ENCODE measurements around the gene C17orf67. TPM values are rescaled to one million over a fixed set of nuclear protein-coding genes. Genes with fewer than 3 reads are reported as not detected.
A peak's percentile ranks its signal among the peaks of the same experiment; 100 is the strongest.

The C17orf67 gene
- total and polyA plus RNA-seq, 5 donors, result 0.43 to 1.3 (median 0.95) TPM

- peak; percentile 7 to 77 for ATAC-seq
- Histone ChIP-seq H3K9me3 (ENCODE audit: control insufficient read depth, low read length) (no peaks in the 10 kb centered on the region), H3K4me3 (ENCODE audit: low read length) (peak overlapping the region; percentile 81), H3K4me1 (ENCODE audit: control insufficient read depth, insufficient read depth, low read length) (no peaks in the 10 kb centered on the region), H3K27ac (ENCODE audit: low read length) (peak overlapping the region; percentile 28), H3K27me3 (ENCODE audit: control insufficient read depth, insufficient read depth) (no peaks in the 10 kb centered on the region)
- peak; percentile 63 to 85 (median 82) for DNase-seq
- intact Hi-C loops (cut with DNase I), result loop anchor here in 1 of 4 donors (5.0 kb wide), 1 partner anchor 79 kb away; the partner anchor contains the start of gene TRIM25
- under 1% methylated on average over 95 of the region's 95 CpGs for WGBS
Observed at GRCh38 chr17:56833057-56833808, 487 bp downstream of the C17orf67 start.

GRCh38 chr17:56832446-56832845 is 1.3 kb downstream of the C17orf67 start:
- H3K4me3 ChIP-seq (ENCODE audit: low read length), result no peak overlapping the region
- H3K27me3 ChIP-seq (ENCODE audit: control insufficient read depth, insufficient read depth), result no peaks in the 10 kb centered on the region
- H3K4me1 ChIP-seq (ENCODE audit: control insufficient read depth, insufficient read depth, low read length), result no peaks in the 10 kb centered on the region
- DNase-seq (no peak), ATAC-seq (no peak)
- no peak overlapping the region for H3K27ac ChIP-seq (ENCODE audit: low read length)
- intact Hi-C loops (cut with DNase I), result loop anchor here in 1 of 4 donors (5.0 kb wide), 1 partner anchor 80 kb away; the partner anchor contains the start of gene TRIM25
- WGBS, result 59% methylated on average over 4 of the region's 4 CpGs
- no peaks in the 10 kb centered on the region for H3K9me3 ChIP-seq (ENCODE audit: control insufficient read depth, low read length)

GRCh38 chr17:56831369-56832095 is 2.2 kb downstream of the C17orf67 start:
- ATAC-seq, result no peak
- no peak overlapping the region for H3K27ac ChIP-seq (ENCODE audit: low read length)
- no peaks in the 10 kb centered on the region for H3K9me3 ChIP-seq (ENCODE audit: control insufficient read depth, low read length)
- H3K4me3 ChIP-seq (ENCODE audit: low read length), result no peak overlapping the region
- intact Hi-C loops (cut with DNase I), result loop anchor here in 1 of 4 donors (5.0 kb wide), 1 partner anchor 81 kb away; the partner anchor contains the start of gene TRIM25
- no peak for DNase-seq
- WGBS, result 95% methylated on average over 16 of the region's 16 CpGs
- no peaks in the 10 kb centered on the region for H3K27me3 ChIP-seq (ENCODE audit: control insufficient read depth, insufficient read depth)
- H3K4me1 ChIP-seq (ENCODE audit: control insufficient read depth, insufficient read depth, low read length), result no peaks in the 10 kb centered on the region

DNA sequence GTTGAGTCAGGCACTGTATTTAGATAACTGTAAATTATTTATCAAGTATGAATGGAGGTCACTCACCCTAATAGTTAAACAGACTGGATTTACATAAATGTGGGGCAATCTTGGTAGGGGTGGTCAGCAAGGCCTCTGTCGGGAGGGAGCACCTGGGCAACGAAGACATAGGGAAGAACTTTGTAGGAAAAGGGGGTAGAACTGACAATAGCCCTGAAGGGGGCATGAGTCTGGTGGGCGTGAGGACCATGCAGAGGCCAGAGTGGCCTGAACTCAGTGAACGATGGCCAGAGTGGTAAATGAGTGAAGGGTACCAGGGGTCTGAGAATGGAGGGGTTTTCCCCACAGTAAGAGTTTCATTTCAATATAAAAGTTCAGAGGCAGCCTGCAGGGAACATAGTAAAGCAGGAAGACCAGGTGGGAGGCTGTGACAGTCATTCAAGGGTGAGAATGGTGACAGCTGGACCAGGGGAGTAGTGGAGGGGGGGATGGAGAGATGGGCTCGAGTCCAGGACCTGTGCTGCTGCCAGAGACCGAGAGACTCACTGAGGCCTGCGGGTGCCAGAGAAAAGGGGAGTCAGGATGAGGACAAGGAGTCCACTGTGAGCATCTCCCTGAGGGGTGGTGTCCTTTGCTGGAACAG is 2.9 kb downstream of the C17orf67 start:
- intact Hi-C loops (cut with DNase I), result loop anchor here in 1 of 4 donors (5.0 kb wide), 1 partner anchor 81 kb away; the partner anchor contains the start of gene TRIM25
- H3K27me3 ChIP-seq (ENCODE audit: control insufficient read depth, insufficient read depth), result no peaks in the 10 kb centered on the region
- WGBS, result 82% methylated on average over 7 of the region's 7 CpGs
- DNase-seq (no peak), ATAC-seq (no peak)
- no peaks in the 10 kb centered on the region for H3K9me3 ChIP-seq (ENCODE audit: control insufficient read depth, low read length)
- no peak overlapping the region for H3K27ac ChIP-seq (ENCODE audit: low read length)
- H3K4me1 ChIP-seq (ENCODE audit: control insufficient read depth, insufficient read depth, low read length), result no peaks in the 10 kb centered on the region
- H3K4me3 ChIP-seq (ENCODE audit: low read length), result no peak overlapping the region

DNA sequence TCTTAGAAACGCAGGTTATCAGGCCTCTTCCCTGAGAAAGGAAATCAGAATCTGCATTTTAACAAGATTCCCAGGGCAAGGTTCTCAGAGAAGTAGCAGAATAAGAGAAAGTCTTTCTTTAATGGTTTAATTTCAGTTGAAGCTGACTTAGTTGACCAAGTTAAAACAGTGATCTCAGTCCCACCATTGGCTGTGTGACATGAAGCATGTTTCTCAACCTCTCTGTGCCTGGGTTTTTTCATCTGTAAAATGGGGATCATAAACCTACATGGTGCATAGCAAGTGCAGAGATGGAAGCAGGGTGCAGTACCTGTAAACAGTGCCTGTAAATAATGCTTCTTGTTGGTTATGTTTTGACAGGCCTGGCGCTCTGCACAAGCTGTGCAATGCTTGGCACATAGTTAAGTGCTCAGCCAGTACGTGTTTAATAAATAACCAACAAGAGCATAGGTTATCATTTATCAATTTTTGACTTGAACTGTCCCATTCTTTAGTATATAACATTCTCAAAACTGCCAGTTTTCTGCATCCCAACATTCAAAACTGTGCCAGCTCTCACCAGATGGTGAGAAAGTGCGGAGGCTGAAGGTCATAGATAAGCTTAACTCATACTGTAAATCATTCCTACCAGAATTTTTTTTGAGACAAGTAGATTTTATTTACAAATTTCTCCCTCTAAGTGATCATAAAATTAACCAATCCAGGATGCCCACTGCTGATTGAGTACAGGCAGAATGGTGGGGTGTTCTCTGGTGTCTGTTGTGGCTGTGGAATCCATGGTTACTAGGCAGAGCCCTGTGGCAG is 6.9 kb downstream of the C17orf67 start:
- intact Hi-C loops (cut with DNase I), result loop anchor here in 2 of 4 donors (10.0 kb wide), 1 partner anchor 108 kb away; no protein-coding TSS in a partner anchor
- WGBS, result 92% methylated on average over 4 of the region's 4 CpGs
- ATAC-seq, result no peak
- no peak for DNase-seq
- no peaks in the 10 kb centered on the region for H3K4me1 ChIP-seq (ENCODE audit: control insufficient read depth, insufficient read depth, low read length)
- no peak overlapping the region for H3K4me3 ChIP-seq (ENCODE audit: low read length)
- no peaks in the 10 kb centered on the region for H3K9me3 ChIP-seq (ENCODE audit: control insufficient read depth, low read length)
- no peaks in the 10 kb centered on the region for H3K27me3 ChIP-seq (ENCODE audit: control insufficient read depth, insufficient read depth)
- no peak overlapping the region for H3K27ac ChIP-seq (ENCODE audit: low read length)

- no peak for ATAC-seq
- no peak overlapping the region for H3K4me3 ChIP-seq (ENCODE audit: low read length)
- intact Hi-C loops (cut with DNase I), result loop anchor here in 3 of 4 donors (5.0 to 10.0 kb wide), 2 partner anchors 110 to 113 kb away; no protein-coding TSS in a partner anchor
- WGBS, result 100% methylated on average over 1 of the region's 1 CpG
- no peak overlapping the region for H3K27ac ChIP-seq (ENCODE audit: low read length)
- no peaks in the 10 kb centered on the region for H3K9me3 ChIP-seq (ENCODE audit: control insufficient read depth, low read length)
- H3K4me1 ChIP-seq (ENCODE audit: control insufficient read depth, insufficient read depth, low read length), result no peaks in the 10 kb centered on the region
- H3K27me3 ChIP-seq (ENCODE audit: control insufficient read depth, insufficient read depth), result no peaks in the 10 kb centered on the region
- no peak for DNase-seq
Observed at GRCh38 chr17:56824503-56824902, 9.2 kb downstream of the C17orf67 start.

- Histone ChIP-seq H3K9me3 (ENCODE audit: control insufficient read depth, low read length) (no peaks in the 10 kb centered on the region), H3K27ac (ENCODE audit: low read length) (no peak overlapping the region), H3K4me1 (ENCODE audit: control insufficient read depth, insufficient read depth, low read length) (no peaks in the 10 kb centered on the region), H3K27me3 (ENCODE audit: control insufficient read depth, insufficient read depth) (no peaks in the 10 kb centered on the region), H3K4me3 (ENCODE audit: low read length) (no peak overlapping the region)
- no peak for DNase-seq
- intact Hi-C loops (cut with DNase I), result loop anchor here in 3 of 4 donors (5.0 to 10.0 kb wide), 2 partner anchors 111 to 113 kb away; no protein-coding TSS in a partner anchor
- WGBS, result 66% methylated on average over 2 of the region's 2 CpGs
- ATAC-seq, result no peak
Observed at GRCh38 chr17:56823848-56824247, 9.9 kb downstream of the C17orf67 start.

GRCh38 chr17:56822725-56823124 is 11.0 kb downstream of the C17orf67 start:
- 47% methylated on average over 5 of the region's 5 CpGs for WGBS
- intact Hi-C loops (cut with DNase I), result loop anchor here in 3 of 4 donors (5.0 to 10.0 kb wide), 2 partner anchors 112 to 115 kb away; no protein-coding TSS in a partner anchor
- peak overlapping the region; percentile 50 for H3K27ac ChIP-seq (ENCODE audit: low read length)
- peak; percentile 78 to 90 for ATAC-seq
- no peak overlapping the region for H3K4me3 ChIP-seq (ENCODE audit: low read length)
- no peaks in the 10 kb centered on the region for H3K9me3 ChIP-seq (ENCODE audit: control insufficient read depth, low read length)
- H3K4me1 ChIP-seq (ENCODE audit: control insufficient read depth, insufficient read depth, low read length), result no peaks in the 10 kb centered on the region
- no peaks in the 10 kb centered on the region for H3K27me3 ChIP-seq (ENCODE audit: control insufficient read depth, insufficient read depth)
- peak; percentile 22 to 68 (median 67) for DNase-seq

GRCh38 chr17:56821847-56822534 is 11.7 kb downstream of the C17orf67 start:
- no peak overlapping the region for H3K4me3 ChIP-seq (ENCODE audit: low read length)
- DNase-seq (no peak), ATAC-seq (no peak)
- no peaks in the 10 kb centered on the region for H3K9me3 ChIP-seq (ENCODE audit: control insufficient read depth, low read length)
- no peaks in the 10 kb centered on the region for H3K27me3 ChIP-seq (ENCODE audit: control insufficient read depth, insufficient read depth)
- H3K27ac ChIP-seq (ENCODE audit: low read length), result peak overlapping the region; percentile 80
- intact Hi-C loops (cut with DNase I), result loop anchor here in 3 of 4 donors (5.0 to 10.0 kb wide), 2 partner anchors 113 to 115 kb away; no protein-coding TSS in a partner anchor
- 86% methylated on average over 3 of the region's 3 CpGs for WGBS
- H3K4me1 ChIP-seq (ENCODE audit: control insufficient read depth, insufficient read depth, low read length), result no peaks in the 10 kb centered on the region

All from right cardiac atrium (tissue), 5 donors.